ENCODE results near the gene STAT5B. TPM values are rescaled to one million over a fixed set of nuclear protein-coding genes. Genes with fewer than 3 reads are reported as not detected.

Gene STAT5B
- 20.4 to 30.9 TPM (median 28.1 TPM) in 5 replicates for total RNA-seq (2022; extraction: Qiagen RNA extraction)

DNA sequence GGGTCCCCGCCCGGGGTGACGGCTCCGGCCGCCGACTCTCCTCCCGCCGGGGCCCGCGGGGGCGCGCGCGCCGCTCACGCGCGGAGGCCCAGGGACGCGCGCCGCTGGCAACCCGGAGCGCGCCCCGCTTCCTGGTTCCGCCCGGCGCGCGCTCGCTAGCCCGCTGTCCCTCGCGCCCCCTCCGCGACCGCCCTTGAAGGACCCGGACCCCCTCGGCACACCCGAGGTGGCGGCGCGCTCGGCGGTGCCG, at the start of gene STAT5B:
STAT5B (minus strand) TSS at position 33 of the 250 bp plus-strand sequence. CDS start 44,264 bp downstream, outside the sequence.

DNA sequence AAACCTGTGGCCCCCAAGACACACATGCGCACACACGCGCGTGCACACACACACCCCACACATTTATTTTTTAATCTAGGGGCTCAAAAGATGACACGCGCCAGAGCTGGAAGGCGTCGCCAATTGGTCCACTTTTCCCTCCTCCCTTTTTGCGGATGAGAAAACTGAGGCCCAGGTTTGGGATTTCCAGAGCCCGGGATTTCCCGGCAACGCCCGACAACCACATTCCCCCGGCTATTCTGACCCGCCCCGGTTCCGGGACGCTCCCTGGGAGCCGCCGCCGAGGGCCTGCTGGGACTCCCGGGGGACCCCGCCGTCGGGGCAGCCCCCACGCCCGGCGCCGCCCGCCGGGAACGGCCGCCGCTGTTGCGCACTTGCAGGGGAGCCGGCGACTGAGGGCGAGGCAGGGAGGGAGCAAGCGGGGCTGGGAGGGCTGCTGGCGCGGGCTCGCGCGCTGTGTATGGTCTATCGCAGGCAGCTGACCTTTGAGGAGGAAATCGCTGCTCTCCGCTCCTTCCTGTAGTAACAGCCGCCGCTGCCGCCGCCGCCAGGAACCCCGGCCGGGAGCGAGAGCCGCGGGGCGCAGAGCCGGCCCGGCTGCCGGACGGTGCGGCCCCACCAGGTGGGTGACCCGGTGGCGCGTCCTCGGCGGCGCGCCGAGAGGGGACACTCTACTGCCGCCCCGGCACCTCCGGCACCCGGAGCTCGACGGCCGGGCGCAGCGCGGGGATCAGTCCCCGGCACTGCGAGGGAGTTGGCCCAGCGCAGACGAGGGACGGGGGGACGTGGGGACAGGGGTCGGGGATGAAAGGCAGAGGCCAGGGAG, 12.0 kb upstream of the STAT5B start, which contains the start of gene STAT5A:
STAT5A (plus strand) TSS at position 522 of the 826 bp plus-strand sequence. CDS start 914 bp downstream, outside the sequence.

DNA sequence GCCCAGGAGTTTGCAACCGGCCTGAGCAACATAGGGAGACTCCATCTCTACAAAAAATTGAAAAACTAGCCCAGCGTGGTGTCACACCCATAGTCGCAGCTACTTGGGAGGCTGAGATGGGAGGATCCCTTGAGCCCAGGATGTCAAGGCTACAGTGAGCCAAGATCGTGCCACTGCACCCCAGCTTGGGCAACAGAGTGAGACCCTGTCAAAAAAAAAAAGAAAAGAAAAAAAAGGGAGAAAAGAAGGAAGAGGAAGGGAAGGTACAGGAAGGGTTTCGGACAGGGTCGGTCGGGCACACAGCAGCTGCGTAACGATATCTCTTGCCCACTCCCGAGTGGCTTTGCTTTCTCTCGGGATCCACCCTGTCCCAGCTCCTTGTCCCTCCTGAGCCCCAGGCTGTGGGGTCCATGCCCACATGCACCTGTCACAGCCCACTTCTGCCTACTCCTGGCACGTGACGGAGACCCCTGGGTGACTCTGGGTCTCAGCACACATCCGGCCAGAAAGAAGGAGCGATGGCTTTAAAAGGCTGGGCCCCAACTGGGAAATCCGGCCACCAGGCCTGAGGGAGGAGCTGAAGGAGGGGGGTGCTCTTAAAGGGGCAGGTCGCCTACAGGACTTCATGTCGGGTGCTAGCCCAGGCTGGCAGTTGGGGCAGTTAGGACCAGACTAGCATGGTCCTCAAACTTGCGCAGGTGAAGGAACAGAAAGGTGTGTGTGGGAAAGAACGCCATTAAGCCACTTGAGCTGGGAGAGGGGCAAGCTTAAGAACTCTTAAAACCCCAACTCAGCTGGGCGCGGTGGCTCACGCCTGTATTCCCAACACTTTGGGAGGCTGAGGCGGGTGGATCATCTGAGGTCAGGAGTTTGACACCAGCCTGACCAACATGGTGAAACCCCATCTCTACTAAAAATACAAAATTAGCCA, 82.0 kb downstream of the STAT5B start, which contains the start of gene GHDC:
GHDC (minus strand) TSS at position 526 of the 931 bp plus-strand sequence. CDS start 913 bp downstream, outside the sequence.

DNA sequence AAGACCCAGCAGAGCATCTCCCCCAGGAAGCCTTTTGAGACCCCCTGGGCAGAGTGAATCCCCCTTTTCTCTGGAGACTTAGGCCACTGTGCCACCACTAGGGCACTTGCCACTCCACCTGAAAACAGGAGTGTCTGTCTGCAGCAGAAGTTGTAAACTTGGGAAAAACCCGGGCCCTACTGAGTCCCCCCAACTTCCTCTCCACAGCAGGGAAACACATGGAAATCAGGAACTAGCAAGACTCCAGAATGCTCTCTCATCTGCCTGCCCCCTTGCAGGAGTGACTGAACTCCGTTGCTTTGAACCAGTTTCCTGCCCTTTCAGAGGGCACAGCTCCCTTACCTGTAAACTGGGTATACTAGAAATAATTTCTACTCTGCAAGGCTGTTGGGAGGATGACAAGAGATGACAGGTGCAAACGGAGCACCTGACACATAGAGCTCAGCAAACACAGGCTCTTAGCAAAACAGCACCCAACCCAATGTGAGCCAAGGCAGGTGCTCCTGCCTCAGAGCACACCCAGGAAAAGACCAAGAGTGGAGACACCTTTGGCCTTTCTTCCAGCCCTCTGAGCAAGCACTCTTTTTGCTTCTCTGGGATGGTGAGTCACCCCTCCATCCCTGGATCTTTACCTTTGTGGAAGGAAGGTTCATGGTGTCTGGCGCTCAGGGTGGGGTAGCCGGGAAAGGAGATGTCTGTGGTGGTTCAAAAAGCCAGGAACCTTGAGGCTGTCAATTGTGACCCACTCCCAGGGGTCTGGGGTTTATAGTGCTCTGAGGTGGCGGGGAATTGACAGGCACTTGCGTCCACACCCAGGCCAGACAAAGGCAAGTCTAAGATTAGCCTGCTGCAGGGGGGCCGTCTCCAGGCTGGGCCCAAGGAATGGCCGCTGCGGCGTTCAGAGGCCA, 91.2 kb downstream of the STAT5B start, which contains the start of gene HCRT:
HCRT (minus strand) TSS at position 740 of the 908 bp plus-strand sequence; CDS start at position 653, 87 bp downstream.

DNA sequence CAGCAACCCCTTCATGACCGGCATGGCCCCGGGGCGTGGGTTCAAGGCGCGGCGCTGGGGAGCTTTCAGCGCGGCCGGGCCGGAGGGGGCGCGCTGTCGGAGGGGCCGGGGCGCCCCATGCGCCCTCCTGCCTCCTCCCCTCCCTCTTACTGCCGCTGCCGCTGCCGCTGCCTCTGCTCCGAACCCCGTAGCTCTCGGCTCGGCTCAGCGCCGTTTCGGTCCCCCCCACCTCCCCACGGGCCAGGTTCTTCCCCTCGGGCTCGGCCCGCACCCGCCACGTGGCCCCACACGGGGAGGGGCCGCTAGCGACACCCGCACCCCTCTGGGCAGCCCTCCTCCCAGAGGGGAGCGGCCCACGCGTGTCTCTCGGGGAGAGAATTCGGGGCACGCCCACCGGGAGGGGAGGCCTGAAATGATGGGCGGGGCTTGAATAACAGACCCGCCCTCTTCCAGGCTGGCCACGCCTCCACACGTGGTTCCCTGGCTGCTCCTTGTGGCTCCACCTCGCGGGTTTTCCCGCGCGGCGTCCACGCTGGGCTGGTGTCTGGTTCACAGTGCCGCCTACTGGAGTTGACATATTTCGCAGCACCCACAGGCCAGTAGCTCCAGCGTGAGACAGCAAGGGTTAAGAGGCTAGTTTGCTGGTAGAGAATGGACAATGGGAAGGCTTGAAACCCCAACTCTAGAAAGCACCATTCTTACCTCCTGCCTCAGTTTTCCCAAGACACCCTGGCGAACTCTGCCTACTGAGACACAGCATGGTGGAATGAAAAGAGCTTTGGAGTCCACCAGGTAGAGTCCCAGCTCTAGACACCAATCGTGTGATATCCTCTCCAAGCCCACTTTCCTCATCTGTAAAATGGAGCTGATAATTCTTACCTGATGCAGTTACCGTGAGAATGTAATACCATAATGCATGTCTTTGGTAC, 95.0 kb downstream of the STAT5B start, which contains the start of gene KCNH4:
KCNH4 (minus strand) TSS at position 221 of the 929 bp plus-strand sequence; CDS start at position 24, 197 bp downstream.

Other genes with a start within 250 kb of the STAT5B start
- 0.45 to 0.97 TPM (median 0.59 TPM) in 5 replicates for gene C17orf113, start 225.8 kb downstream of the STAT5B start, total RNA-seq (2022; extraction: Qiagen RNA extraction)
- 0.18 to 0.30 TPM (median 0.29 TPM) in 5 replicates for gene ZNF385C, start 177.9 kb downstream of the STAT5B start, total RNA-seq (2022; extraction: Qiagen RNA extraction)
- gene DHX58, start 163.7 kb downstream of the STAT5B start, total RNA-seq (2022; extraction: Qiagen RNA extraction) = 0.08 to 0.52 TPM (median 0.30 TPM) in 5 replicates
- gene KAT2A, start 155.0 kb downstream of the STAT5B start, total RNA-seq (2022; extraction: Qiagen RNA extraction) = 29.1 to 48.8 TPM (median 45.8 TPM) in 5 replicates
- not detected in 5 replicates for gene HSPB9, start 153.6 kb downstream of the STAT5B start, total RNA-seq (2022; extraction: Qiagen RNA extraction)
- 223 to 283 TPM (median 277 TPM) in 5 replicates for gene RAB5C, start 121.4 kb downstream of the STAT5B start, total RNA-seq (2022; extraction: Qiagen RNA extraction)
- 0.19 to 0.40 TPM (median 0.26 TPM) in 5 replicates for gene KCNH4, start 95.2 kb downstream of the STAT5B start, total RNA-seq (2022; extraction: Qiagen RNA extraction)
- gene HCRT, start 90.9 kb downstream of the STAT5B start, total RNA-seq (2022; extraction: Qiagen RNA extraction) = not detected in 5 replicates
- gene GHDC, start 81.9 kb downstream of the STAT5B start, total RNA-seq (2022; extraction: Qiagen RNA extraction) = 14.2 to 20.4 TPM (median 18.9 TPM) in 5 replicates
- 6.1 to 9.3 TPM (median 7.0 TPM) in 5 replicates for gene STAT5A, start 12.1 kb upstream of the STAT5B start, total RNA-seq (2022; extraction: Qiagen RNA extraction)
- 59.7 to 88.6 TPM (median 82.5 TPM) in 5 replicates for gene STAT3, start 112.1 kb upstream of the STAT5B start, total RNA-seq (2022; extraction: Qiagen RNA extraction)
- gene CAVIN1, start 146.9 kb upstream of the STAT5B start, total RNA-seq (2022; extraction: Qiagen RNA extraction) = 352 to 454 TPM (median 429 TPM) in 5 replicates
- gene ATP6V0A1, start 182.5 kb upstream of the STAT5B start, total RNA-seq (2022; extraction: Qiagen RNA extraction) = 25.9 to 42.7 TPM (median 40.2 TPM) in 5 replicates